Fibroblast of the conjunctiva (primary cell): ENCODE results near the gene HPGD.
"Not testable (repeated sequence)": the region's sequence is repeated elsewhere in the genome, so short reads cannot be mapped to it uniquely, and the experiment has no call there.

Source experiments
- DNase-seq: peaks from one replicate; pipeline ENCODE4 v3.0.0-alpha.2; 2010; ENCODE audit warnings: low read depth

Gene HPGD

DNA sequence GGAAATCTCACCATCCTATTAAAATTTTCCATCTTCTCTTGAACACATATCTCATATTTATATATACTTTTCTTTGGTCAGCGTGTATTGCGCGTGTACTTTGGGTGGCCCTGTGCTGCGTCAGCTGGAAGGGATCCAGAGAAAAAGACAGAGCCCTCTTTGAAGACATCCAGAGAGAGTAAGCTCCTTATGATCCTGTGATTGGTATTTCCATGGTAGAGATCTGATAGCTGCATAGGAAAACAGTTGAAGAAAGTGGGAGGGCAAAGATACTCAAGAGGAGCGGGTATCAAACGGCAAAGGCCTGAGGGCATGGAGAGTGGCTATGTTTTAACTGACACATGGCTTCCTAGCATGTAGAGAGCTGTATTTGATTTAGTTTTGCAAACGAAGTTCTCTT is 4.4 kb upstream of the HPGD start:
- DNase-seq = no peak

DNA sequence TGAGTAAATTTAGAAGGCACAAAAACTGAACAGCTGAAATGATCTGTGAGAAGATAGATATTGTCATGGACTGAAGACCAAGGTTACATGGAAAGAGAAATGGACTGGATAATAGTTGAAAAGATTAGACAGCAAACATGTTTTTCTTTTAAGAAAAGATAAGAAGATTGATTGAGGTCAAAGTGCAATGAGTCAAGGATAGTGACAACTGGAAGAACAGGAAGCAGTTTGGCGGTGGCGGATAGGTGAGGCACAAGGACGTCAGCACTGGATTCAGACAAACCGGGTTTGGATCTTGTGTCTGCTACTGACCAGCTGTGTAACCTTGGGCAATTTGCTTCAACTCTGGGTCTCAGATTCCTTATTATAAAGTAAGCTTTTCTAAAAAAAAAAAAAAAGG is 2.0 kb upstream of the HPGD start:
- DNase-seq = no peak

DNA sequence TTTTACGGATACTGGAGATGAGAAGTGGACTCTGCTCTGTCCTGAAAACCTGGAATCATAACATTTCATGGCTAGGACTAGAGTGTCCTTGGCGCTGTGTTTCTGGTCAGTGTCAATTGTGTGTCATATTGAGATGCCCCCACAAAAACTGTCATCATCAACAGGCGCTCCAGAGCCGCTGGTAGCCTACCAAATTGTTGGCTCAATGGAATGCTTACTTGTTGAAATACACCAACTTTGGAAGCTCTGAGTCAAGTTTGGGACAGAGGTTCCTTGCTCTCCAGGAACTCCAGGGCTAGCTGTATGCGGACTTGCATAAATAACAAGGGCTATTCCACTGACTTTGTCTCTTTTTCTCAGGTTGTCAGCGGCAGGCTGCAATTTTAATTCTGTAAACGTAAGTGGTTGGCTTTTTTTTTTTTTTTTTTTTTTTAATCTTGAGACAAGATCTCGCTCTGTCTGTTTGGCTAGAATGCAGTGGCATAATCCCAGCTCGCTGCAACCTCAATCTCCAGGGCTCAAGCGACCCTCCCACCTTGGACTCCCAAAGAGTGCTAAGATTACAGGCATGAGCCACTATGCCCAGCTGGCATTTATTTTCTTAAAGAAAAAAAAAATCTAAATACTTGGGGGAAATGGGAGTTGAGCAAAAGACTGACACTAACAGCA is 871 bp upstream of the HPGD start:
- no peak for DNase-seq

DNA sequence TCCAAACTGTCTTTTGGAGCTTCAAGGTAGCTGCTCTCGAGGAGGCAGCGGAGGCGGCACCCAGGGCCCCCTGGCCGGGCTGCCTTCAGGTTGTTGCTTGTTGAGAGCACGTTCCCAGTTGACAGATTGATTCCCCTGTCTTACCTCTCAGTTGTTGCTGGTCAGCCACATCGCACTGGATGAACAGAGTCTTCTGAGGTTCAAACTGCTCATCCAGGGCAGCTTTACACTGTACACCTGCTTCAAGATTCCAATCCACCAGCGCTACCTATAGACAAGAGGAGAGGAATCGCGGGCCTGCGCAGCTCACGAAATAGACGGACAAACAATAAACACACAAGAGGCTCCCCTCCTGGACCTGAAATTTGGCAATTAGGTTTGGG is 497 bp downstream of the HPGD start:
- no peak for DNase-seq

DNA sequence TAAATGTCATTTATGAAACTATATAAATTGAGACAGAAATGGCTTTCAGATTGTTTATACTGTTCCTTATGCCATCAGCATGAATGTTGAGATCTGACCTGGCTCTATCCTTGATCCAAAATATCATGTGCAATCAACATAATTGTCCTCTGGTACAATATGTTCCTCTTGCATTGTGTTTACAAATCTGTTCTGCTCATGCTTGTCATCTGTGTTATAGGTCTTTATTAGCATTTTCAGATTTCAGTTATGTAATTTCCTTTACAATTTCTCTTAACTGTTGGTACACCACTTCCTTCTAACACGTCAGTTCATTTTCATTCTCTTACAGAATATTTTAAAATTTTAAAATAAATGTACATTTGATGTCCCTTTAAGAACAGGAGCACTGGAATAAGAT is 1.6 kb downstream of the HPGD start:
- DNase-seq = no peak

DNA sequence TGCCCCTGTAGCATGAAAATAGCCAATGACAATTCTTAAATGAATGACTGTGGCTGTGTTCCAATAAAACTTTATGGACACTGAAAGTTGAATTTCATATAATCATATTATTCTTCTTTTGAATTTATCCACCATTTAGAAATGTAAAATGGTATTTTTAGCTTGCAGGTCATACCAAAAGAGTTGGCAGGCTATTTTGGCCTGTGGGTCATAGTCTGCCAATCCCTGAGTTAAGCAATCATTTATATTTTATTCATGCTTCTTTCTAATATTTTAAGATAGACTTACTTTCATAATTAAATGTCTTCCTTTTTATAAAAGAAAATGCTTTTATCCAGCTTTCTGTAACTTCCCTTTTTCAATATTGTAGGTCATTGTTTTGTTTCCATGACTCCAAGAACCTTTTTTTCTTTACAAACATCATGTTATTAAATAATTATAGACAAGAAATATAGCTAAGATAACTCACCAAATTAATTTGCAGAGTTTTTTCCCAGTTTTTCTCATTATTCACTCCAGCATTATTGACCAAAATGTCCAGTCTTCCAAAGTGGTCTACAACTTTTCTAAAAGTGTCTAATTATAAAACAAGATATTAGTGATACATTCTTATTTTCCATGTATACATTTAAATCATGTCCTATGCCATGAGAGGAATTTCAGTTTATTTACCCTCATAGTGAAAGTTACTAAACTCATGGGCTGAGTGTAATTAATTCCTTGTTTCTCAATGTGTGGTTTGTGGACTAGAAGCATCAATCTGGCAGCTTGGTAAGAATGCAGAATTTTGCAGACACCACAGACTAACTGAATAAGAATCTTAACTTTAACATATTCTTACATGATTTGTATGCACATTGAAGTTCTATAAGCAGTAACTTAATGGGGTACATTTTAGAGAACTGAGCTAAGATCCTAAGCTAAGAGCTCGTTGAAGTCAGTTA is 4.5 kb downstream of the HPGD start:
- DNase-seq = no peak

DNA sequence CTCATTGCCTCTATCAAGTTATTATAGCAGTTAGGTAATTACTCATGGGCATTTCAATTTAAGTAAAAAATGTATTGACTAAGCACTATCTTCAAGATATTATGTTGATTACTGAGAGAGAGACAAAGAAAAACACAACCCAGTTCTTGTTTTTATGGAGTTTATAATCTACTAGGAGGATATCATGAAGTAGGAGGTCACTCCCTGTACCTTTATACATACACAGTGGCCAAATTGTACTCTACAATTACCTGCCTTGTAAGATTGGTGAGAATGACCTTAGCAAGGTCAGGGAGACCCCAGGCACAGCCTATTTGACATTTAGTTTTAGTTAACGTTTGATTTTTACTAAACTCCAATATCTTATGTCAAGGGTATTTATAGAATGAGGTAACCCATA is 5.5 kb downstream of the HPGD start:
- no peak for DNase-seq

DNA sequence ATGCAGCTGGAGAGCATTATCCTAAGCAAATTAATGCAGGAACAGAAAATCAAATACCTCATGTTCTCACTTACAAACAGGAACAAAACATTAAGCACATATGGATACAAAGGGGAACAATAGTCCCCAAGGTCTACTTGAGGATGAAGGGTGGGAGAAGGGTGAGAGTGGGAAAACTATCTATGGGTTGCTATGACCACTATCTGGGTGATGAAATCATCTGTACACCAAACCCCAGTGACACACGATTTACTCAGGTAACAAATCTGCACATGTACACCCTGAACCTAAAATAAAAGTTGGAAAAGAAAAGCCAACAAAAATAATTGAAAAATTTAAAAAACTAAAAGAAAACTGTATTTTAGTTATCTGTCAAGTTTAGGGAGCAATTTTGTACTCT is 5.9 kb downstream of the HPGD start:
- no peak for DNase-seq

DNA sequence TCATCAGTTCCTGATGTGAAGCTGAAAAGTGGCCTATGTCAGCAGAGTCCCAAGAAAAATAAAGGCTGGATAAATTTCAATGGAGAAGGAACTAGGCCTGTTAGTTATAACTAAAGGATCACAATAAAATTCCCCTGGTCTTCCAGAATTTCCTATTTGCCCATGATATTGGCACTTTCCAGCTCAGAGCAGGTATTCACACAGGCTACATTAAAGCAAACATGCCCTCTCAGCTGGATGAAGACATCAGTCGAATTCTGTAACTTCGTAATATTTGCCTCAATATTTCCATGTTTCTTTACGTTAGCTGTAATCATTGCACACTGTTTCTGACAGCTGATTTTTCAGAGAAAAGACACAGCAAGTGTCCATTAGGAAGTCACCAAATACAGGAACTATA is 9.5 kb downstream of the HPGD start:
- no peak for DNase-seq

DNA sequence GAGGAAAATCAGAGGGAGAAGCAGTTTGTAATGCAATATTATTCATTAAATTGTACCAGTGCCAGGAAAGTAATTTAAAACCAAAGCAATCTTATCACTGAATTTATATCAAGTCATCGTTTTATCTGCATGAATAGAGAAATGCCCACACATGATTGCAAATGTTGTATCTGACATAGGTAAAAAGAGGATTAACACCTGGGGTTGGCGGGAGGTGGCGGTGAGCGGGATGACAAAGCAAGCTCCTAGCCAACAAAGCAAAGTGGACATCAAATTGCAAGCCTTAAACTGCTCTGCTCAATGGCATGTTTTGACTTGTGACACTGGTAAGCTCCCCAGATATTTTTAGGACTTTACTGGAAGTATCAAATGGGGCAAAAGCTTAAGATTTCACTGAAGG is 16.4 kb downstream of the HPGD start:
- no peak for DNase-seq

DNA sequence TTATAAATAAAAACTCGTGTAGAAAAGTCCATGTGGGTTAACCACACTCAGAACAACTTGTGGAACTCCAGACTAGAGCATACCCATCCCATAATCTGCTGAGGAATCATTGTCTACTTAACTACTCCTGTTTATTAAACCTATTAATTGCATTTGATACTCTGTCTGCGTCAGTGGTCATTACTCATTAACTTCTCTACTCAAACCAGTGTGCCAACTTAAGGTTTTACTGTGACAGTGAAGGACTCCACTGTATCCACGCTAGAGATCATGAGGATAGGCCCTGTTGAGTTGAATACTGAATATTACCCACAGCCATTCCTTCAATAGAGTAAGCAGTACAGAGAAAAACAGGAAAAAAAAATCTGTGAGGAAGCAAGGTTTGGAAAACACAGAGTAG is 17.3 kb downstream of the HPGD start:
- no peak for DNase-seq

DNA sequence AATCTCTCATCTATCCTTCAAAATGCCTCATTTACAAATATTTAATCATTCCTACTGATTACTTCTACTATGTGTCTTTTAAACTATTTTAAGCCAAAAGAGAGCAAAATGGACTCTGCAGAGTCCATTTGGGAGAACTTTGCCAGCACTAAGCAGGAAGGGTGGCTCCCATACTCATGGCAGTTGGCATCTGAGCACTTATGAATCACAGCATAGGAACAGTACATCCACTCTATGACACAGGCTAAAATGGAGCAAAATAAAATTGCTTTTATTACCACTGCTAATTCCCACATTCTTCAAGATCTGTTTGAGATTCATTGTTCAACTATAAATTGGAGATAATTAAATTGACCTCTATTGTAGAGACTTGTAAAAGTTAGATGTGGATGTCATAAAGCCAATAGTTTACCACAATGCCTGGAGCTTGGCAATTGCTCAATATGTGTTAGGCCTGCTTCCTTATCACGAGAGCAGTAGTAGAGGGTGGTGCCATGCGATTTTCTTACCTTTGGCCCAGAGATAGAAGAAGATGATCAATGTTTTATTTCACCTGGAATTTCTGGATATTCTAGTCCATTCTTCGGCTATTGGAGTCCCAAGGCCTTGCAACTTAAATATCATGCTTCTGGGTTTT is 19.1 kb downstream of the HPGD start:
- peak; percentile 9 for DNase-seq

DNA sequence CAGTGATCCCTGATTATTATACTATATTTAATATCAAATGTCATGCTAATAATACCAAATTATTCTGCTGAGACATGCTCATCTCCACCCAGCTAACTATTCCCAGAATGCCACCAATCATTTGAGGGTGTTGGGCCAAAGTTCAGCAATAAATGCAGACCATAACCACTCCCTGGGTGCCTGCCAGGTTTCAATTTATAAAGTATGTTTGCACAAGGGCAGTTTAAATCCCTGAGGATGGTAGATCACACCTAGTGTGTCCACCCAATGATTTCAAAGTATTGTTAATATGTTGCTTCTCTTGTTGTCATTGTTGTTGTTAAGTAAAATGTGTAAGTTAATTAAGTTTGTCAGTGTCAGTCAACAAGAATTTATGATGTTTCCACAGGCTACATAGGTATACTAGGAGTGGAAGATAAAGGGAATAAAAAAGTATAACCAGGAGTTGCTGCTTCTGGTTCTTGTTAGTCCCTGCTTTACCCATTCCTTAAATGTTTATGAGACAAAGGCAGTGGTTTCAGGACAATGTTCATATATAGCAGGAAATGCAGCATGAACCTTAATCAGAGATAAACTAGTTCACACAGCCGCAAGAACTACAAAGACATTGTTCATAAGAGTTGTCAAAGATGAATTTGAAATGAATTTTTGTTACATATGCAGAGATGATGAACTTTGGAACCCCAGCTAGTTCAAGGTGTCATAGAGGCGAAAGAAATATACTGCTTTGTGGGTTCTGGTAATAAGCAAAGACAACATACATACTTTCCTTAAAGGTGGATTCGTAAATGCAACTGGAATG is 25.5 kb downstream of the HPGD start:
- DNase-seq = no peak

DNA sequence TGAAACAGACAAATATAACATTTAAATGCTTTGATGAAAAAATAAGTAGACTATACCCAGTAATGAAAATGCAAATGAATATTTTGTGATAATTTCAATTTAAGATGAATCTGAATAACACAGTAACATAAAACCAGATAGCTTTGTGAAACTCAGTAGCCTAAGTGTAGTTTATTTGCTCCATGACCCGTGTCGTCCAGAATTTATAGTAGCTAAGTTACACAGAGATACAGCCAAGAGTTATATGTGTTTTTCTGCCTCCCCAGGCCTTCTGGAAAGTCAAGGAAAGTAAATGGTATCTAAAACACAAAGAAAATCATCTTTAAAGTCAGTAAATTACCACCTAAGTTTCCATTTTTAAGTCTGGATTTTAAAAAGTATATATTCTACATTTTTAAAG is 26.7 kb downstream of the HPGD start:
- no peak for DNase-seq

DNA sequence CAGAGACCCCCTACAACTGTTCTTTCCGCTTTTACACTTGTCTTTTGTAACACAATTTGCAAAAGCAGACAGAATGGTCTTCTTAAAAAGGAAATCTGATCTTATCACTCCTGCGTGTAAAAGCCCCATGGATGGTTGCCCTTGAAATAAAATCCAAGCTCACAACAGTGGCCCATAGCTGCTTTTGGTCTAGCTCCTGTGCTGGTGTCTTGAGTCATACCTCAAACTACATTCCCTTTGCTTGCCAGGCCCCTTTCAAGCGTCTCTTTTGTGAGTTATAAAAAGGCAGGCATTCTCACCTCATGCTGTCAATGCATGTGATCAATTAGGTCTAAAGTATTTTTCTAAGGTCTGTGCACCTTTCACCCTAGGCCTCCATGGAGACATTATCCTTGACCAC is 27.6 kb downstream of the HPGD start:
- DNase-seq = no peak

DNA sequence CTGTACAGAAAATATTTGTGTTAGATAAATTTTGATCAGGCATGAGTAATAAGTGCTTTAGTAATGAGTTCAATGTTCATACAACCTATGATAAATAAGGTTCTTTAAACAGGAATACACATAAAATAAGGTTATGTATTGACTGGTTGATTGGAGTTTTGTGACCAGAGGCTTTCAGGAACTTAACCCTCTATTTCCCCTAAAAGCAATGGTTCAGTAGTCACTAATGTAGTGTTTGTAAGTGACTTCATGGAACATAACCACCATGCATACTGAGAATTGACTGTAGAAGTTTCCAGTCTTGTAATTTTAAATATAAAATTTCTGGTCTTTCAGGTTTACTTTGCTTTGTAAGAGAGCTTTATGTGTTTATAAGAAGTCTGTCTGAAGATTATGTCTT is 28.1 kb downstream of the HPGD start:
- no peak for DNase-seq

DNA sequence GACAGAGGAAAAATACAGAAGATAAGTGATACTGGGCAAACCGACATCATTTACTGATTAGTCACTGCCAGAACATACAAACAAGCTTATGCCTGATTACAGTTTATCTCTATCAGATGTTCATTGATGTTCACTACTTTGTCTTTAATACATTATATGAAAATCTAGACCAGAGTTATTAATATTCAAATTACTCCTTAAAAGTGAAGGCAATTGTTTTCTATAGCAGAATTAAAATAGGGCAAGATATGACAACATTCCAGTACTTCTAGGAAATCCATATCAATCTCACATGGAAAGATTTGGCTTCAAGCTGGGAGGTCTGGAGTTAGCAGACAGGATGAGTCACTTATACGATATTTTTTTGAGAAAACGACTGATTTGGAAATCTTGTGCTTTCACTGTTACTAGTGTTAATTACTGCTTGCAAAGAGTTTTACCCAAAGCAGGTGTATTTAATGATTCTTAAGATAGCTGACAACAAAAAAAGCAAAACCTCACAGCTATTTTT is 31.8 kb downstream of the HPGD start:
- peak; percentile 4 for DNase-seq

DNA sequence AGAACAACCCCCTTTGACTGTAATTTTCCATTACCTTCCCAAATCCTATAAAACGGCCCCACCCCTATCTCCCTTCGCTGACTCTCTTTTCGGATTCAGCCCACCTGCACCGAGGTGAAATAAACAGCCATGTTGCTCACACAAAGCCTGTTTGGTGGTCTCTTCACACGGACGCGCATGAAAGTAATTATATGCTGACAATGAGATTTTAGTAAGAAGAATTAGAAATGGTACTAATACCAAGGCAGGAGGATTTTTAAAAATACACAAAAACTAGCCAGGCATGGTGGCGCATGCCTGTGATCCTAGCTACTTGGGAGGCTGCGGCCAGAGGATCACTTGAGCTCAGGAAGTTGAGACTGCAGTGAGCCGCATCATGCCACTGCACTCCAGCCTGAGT is 33.9 kb downstream of the HPGD start:
- not testable (repeated sequence) for DNase-seq

DNA sequence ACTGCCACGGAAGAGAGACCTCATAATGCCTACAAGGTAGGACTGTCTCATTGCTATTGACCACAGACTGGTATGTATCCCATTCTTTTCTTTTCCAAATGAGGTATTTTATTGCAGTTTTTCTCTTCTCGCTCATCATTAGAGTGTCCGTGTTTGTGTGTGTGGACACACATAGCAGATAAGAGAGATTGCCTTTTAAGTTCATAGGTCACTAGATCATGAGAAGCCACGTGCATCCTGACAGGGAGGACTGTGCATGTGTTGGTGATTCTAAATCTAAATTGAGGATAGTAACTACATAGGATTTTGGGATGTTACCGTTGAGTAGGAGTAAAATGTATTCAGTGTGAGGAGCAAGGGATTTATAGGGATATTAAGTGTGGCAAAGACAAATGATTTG is 37.3 kb downstream of the HPGD start:
- no peak for DNase-seq

DNA sequence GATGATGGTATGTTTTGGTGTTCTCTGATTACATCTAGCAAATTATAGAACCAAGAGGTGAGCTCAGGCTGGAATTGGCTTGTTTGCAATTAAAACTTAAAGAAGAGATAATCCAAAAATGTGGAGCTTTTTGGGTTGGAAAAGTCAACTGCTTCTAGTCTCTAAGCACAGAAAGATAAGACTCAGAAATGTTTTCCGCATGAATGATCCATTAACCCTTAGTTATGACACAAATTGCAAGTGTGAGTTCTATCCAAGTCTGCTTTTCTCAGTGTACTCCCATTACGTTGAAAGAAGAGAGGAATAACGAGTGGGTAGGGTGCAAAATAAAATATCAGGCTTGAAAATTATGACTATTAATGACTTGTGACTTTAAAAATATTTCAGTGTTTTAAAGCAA is 38.5 kb downstream of the HPGD start:
- no peak for DNase-seq

DNA sequence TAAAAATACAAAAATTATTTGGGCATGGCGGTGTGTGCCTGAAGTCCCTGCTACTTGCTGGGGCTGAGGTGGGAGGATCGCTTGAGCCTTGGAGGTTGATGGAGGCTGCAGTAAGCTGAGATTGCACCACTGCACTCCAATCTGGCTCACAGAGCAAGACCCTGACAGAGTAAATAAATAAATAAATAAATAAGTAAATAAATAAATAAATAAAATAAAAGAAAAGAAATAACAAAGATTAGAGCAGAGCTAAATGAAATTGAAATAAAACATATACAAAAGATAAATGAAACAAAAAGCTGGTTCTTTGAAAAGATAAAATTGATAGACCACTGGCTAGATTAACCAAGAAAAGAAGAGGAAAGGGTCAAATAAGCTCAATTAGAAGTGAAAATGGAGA is 43.1 kb downstream of the HPGD start:
- no peak for DNase-seq

DNA sequence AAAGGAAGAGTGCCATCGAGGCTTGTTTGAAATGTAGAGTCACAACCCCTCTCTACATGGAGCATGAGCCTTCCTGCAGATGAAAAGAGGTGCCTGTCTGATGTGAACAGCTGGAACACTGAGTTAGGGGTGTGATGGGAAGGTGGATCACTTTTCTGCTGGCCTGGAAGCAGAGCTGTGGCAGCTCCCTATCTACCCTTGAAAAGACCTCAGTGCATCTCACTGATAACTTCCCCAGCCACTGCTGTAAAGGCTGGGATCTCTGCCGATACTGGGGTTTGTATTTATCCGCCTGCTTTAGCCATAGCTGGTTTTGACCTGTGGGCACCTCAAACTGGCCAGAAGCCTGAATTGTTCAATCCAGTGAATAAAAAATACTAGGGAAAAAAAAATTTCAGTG is 46.8 kb downstream of the HPGD start:
- DNase-seq = no peak
